Central memory CD8-positive, alpha-beta T cell (primary cell): ENCODE measurements around the gene YAP1.

Source experiments
- ATAC-seq: fragments of 150-1000 bp; cut with Tn5 transposase; replicated peaks from 2 replicates; pipeline ENCODE4 v1.10.0; 2022; ENCODE audit warnings: mild to moderate bottlenecking, moderate FRiP score, moderate number of reproducible peaks; ENCODE audit not compliant: poor library complexity, severe bottlenecking; ENCODE audit errors: extremely low read depth
- DNase-seq, 2 donors: peaks; one replicate each; pipeline ENCODE4 v3.0.0; 2021; ENCODE audit warnings: low spot score in 2 of 2
- H3K27ac Mint-ChIP-seq: one replicate; pipeline ENCODE4 v1.8.0; 2022; ENCODE audit warnings: low read depth, mild to moderate bottlenecking, moderate library complexity, mixed read lengths
- H3K27me3 Mint-ChIP-seq: one replicate; pipeline ENCODE4 v1.8.0; 2022; ENCODE audit warnings: mixed read lengths
- H3K36me3 Mint-ChIP-seq: one replicate; pipeline ENCODE4 v1.8.0; 2022; ENCODE audit warnings: mild to moderate bottlenecking, moderate library complexity, mixed read lengths; ENCODE audit not compliant: insufficient read depth
- H3K4me1 Mint-ChIP-seq: one replicate; pipeline ENCODE4 v1.8.0; 2022; ENCODE audit warnings: mixed read lengths
- H3K4me3 Mint-ChIP-seq: one replicate; pipeline ENCODE4 v1.8.0; 2022; ENCODE audit warnings: mild to moderate bottlenecking, moderate library complexity, mixed read lengths
- H3K9me3 Mint-ChIP-seq: one replicate; pipeline ENCODE4 v1.8.0; 2022; ENCODE audit warnings: mixed read lengths

Gene YAP1

DNA sequence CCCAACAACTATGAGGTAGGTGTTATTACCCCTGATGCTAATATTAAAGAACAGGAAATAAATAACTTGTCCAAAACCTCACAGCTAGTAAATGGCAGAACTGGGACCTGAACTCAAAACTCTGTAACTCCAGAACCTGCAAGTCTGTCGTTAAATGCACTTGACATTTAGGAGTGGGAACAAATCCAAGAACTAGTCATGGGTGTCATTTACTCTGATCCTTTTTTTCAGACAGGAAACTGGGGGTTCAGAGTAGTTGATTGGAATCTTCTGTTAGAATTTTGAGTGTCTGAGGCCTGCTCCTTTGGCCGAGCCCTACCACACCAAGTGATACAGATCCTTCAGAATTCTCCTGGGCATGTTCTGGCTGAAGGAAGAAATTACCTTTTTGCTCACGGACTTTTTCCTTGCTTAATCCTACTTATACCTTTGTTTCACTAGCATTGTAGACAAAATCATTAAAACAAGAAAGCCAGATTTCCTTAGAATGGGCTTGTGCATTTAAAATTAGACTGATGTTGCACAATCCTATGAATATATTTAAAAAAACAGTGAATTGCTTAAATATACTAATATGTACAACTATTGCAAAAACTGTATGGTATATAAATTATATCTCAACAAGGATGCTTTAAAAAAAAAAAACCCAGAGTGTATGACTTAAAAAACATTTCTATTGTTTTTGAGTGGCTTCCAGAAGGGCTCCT is 1.4 kb upstream of the YAP1 start:
- Mint-ChIP-seq H3K4me3 (peak overlapping the region; percentile 89), H3K27ac (no peak overlapping the region), H3K36me3 (peaks cover 3% of the 10 kb centered on the region), H3K9me3 (no peaks in the 10 kb centered on the region), H3K27me3 (peaks cover 40% of the 10 kb centered on the region), H3K4me1 (peaks cover 11% of the 10 kb centered on the region)
- no peak for ATAC-seq
- no peak for DNase-seq

DNA sequence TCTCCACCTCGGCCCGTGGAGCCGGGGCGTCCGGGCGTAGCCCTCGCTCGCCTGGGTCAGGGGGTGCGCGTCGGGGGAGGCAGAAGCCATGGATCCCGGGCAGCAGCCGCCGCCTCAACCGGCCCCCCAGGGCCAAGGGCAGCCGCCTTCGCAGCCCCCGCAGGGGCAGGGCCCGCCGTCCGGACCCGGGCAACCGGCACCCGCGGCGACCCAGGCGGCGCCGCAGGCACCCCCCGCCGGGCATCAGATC is 439 bp downstream of the YAP1 start:
- H3K27ac Mint-ChIP-seq, result peak overlapping the region; percentile 83
- peaks cover 57% of the 10 kb centered on the region for H3K27me3 Mint-ChIP-seq
- no peaks in the 10 kb centered on the region for H3K9me3 Mint-ChIP-seq
- peak overlapping the region; percentile 89 for H3K4me3 Mint-ChIP-seq
- DNase-seq (no peak), ATAC-seq (no peak)
- H3K4me1 Mint-ChIP-seq, result peaks cover 11% of the 10 kb centered on the region
- H3K36me3 Mint-ChIP-seq, result peaks cover 3% of the 10 kb centered on the region

DNA sequence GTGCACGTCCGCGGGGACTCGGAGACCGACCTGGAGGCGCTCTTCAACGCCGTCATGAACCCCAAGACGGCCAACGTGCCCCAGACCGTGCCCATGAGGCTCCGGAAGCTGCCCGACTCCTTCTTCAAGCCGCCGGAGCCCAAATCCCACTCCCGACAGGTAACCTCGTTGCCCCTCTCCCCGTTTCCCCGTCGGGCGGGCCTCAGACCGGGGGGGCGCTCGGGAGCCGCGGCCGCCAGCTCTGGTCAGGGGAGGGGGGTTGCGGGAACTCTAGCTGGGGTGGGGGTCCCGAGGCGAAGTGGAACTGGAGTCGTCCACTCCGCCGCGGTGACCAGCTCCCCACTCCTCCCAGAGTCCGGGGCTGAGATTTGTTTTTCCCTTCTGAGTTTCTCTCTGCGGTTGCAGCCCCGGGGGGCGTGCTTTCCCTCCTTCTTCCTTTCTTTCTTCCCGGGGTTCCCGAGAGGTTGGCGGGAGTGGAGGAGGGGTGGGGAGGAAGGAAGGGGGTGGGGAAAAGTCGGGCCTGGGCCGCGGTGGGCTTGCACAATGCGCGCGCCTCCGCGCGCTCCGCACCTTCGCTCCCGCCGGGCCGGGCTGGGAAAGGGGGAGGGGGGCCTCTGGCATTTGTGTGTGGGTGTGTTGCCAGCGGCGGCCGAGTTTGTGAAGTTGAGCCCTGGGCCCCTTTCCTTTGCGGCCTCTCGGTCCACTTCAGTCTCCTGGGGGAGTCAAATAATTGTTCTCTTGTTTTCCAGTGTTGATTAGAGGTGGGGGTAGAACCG is 952 bp downstream of the YAP1 start:
- Mint-ChIP-seq H3K27me3 (peaks cover 62% of the 10 kb centered on the region), H3K4me1 (peaks cover 11% of the 10 kb centered on the region), H3K9me3 (no peaks in the 10 kb centered on the region), H3K4me3 (peak overlapping the region; percentile 89), H3K27ac (no peak overlapping the region), H3K36me3 (peaks cover 3% of the 10 kb centered on the region)
- ATAC-seq (no peak), DNase-seq (no peak)

DNA sequence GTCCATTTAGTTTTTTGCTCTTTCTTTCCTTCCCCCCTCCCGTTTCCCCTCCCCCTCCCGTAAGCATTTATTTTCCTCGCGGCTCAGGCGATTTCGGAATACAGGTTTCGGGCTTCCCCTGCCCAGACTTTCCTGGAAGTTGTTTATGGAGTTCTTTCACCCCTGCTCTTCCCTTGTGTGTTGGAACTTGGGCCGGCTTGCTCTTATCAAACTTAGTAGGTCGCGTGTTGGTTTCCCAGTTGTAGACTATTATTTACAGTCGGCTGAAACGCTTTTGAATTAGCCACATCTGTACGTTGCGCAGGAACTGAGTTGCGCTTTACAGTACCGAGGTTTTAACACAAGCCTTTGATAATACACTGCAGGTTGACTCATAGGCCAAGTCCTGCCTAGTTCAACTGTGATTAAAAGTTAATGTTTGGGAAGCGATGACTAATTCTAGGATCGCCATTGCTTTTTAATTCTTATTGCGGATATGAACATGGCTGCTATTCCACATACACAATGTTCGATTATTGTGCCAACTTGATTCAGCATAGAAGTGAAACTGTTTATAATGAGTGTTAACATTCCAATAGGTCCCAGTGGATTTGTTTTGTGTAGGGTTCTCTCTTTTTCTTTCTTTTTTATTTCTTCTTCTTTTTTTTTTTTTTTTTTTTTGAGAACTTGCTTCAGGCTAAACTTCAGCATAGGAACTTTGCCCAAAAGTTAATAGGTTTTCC is 1.7 kb downstream of the YAP1 start:
- ATAC-seq (peak; percentile 51), DNase-seq (no peak)
- H3K27me3 Mint-ChIP-seq, result peaks cover 68% of the 10 kb centered on the region
- H3K36me3 Mint-ChIP-seq, result peaks cover 3% of the 10 kb centered on the region
- no peak overlapping the region for H3K27ac Mint-ChIP-seq
- no peaks in the 10 kb centered on the region for H3K9me3 Mint-ChIP-seq
- peaks cover 11% of the 10 kb centered on the region for H3K4me1 Mint-ChIP-seq
- H3K4me3 Mint-ChIP-seq, result peak overlapping the region; percentile 89

DNA sequence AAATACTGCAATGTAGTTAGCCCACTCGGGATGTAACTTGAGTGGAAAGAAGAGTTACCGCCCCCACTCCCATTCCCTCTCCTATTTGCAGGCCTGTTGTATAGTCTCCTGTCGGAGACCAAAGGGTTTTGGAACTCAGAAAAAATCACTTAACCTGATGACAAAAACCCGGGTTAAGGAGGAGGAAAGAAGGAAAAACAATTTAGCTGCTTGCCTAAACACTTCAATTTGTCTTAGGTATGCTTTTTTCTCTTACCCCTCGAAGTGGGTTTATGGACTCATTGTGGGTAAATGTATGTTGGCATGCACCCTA is 2.2 kb downstream of the YAP1 start:
- peaks cover 3% of the 10 kb centered on the region for H3K36me3 Mint-ChIP-seq
- H3K9me3 Mint-ChIP-seq, result no peaks in the 10 kb centered on the region
- H3K4me3 Mint-ChIP-seq, result no peak overlapping the region
- ATAC-seq (no peak), DNase-seq (no peak)
- no peak overlapping the region for H3K27ac Mint-ChIP-seq
- peaks cover 65% of the 10 kb centered on the region for H3K27me3 Mint-ChIP-seq
- peaks cover 11% of the 10 kb centered on the region for H3K4me1 Mint-ChIP-seq

DNA sequence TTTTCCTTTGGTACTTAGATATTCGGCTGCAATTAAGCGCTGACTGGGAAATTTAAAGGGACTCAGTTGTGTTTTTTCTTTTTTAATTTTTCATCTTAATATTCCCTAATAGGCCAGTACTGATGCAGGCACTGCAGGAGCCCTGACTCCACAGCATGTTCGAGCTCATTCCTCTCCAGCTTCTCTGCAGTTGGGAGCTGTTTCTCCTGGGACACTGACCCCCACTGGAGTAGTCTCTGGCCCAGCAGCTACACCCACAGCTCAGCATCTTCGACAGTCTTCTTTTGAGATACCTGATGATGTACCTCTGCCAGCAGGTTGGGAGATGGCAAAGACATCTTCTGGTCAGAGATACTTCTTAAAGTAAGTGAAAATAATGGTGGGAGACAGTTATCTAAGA is 3.8 kb downstream of the YAP1 start:
- peaks cover 3% of the 10 kb centered on the region for H3K36me3 Mint-ChIP-seq
- ATAC-seq (no peak), DNase-seq (no peak)
- peaks cover 68% of the 10 kb centered on the region for H3K27me3 Mint-ChIP-seq
- peaks cover 11% of the 10 kb centered on the region for H3K4me1 Mint-ChIP-seq
- no peaks in the 10 kb centered on the region for H3K9me3 Mint-ChIP-seq
- H3K4me3 Mint-ChIP-seq, result no peak overlapping the region
- H3K27ac Mint-ChIP-seq, result no peak overlapping the region

DNA sequence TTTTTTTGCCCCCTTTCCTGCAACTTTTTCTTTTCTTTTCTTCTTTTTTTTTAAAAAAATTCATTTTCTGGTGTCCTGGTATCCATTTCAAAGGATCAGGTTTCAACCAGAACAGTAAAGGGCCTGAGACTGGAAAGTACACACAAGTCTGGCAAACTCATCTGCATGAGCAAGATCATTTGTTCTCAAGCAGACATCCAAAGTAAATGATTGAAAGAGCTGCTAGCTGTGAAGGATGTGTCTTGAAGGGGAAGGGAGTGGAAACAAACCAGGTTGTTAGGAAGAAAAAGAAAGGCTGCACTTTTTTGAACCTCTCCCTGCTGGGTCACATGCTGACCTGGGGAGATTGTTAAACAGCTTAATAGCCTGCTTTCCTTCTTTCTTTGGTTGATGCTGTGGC is 5.3 kb downstream of the YAP1 start:
- Mint-ChIP-seq H3K27me3 (peaks cover 65% of the 10 kb centered on the region), H3K36me3 (no peaks in the 10 kb centered on the region), H3K4me3 (no peak overlapping the region), H3K4me1 (peaks cover 6% of the 10 kb centered on the region), H3K27ac (no peak overlapping the region), H3K9me3 (no peaks in the 10 kb centered on the region)
- ATAC-seq (no peak), DNase-seq (no peak)

DNA sequence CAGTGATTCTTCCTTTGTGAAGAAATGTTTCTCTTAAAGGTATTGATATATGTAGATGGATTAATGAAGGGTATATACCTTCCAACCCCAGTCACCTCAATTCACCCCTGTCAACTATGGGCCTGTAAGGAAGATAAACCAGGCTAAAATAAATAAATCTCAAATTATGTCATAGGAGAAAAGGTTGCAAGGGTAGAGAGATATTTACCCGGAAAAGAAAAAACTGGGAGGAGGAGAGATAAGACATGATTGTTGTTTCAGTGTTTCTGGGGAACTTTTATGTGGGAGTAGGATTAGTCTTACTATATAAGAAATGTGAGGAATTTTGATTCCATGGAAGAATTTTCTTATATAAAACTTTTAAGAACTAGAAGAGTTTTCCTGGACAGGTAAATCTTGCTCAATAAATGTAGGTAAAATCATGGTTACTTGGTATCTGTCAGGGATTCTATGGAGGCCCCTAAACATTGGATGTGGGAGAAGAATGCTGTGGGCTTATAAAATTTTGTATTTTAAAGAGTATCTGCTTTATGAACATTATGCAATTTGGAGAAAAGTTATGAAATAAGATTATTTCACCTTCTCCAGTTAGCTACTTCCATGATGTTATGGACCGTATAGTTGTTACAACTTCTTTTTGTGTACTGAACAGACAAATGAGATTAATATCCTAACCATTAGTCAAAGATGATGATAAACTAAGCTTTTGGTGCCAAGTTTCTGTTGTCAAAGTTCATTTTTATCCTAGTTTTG is 6.4 kb downstream of the YAP1 start:
- Mint-ChIP-seq H3K36me3 (no peaks in the 10 kb centered on the region), H3K4me1 (peaks cover 5% of the 10 kb centered on the region), H3K4me3 (no peak overlapping the region), H3K27me3 (peaks cover 66% of the 10 kb centered on the region), H3K27ac (no peak overlapping the region), H3K9me3 (no peaks in the 10 kb centered on the region)
- ATAC-seq, result no peak
- no peak for DNase-seq

DNA sequence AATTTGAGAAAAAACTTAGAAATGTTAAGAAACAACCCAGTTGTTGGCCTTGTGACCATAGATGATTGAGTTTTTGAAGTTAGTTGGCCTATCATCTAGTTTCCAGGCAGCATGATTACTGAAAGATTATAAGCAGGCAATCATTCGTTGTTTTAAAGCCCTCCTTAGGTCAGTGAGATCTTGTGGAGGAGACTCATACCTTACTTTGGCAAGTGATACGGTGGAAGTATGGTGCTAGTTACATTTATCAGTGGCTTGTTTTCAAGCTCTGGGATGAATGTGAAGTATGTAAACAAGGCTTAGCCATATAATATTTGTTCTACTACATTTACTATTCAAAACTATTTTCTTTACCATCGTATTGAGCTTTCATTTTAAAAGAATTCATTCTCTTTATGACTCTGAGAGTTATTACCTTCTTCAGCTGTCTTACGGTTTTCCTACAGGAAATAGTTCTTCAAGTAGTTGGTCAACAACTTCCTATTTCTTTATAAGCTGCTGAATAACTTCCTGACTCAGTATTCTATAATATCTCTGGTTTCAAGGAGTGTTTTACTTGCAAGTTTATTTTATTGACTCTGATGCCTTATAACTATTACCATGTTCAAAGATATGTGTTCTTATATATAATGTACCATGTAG is 7.3 kb downstream of the YAP1 start:
- Mint-ChIP-seq H3K4me3 (no peak overlapping the region), H3K4me1 (no peaks in the 10 kb centered on the region), H3K9me3 (no peaks in the 10 kb centered on the region), H3K27ac (no peak overlapping the region), H3K27me3 (peaks cover 67% of the 10 kb centered on the region), H3K36me3 (no peaks in the 10 kb centered on the region)
- no peak for DNase-seq
- no peak for ATAC-seq

DNA sequence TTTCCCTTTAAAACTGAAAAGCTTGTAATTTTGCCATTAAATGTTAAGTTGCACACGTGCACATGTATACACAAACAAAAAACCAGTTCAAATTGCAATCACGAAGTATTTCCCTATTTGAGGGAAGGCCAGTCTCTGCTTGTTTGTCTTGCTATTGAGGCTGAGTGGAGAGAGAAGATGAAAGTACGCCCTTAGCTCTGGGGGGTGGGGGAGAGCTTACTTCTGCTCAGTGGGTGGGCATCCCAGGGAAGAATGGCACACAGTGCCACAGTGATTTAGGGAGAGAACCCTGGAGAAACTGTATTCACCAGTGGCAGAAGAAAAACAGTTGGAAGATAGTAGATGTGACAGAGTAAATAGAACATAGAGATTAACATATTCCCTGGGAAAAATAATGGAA is 8.7 kb downstream of the YAP1 start:
- Mint-ChIP-seq H3K9me3 (no peaks in the 10 kb centered on the region), H3K4me1 (no peaks in the 10 kb centered on the region), H3K27me3 (peaks cover 75% of the 10 kb centered on the region)

DNA sequence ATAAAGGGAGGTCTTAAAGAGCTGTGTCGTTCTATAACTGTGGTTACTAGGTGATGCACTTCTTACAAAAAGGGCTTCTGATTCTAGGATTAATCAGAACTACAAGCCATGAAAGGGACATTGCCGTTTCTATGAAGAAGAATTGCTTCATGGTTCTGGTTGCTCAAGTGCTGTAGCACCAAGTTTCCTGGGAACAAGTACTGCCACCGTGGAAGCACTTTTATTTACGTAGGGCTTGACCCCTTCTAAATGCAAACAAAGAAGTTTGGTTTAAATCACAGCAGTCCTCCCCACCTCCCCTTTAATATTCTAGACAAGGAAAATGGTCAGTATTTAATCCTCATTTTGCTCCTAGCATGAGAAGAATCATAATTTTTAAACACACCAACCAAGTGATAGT is 9.8 kb downstream of the YAP1 start:
- no peaks in the 10 kb centered on the region for H3K9me3 Mint-ChIP-seq
- H3K27ac Mint-ChIP-seq, result no peak overlapping the region
- DNase-seq, result no peak
- H3K27me3 Mint-ChIP-seq, result peaks cover 72% of the 10 kb centered on the region
- no peaks in the 10 kb centered on the region for H3K36me3 Mint-ChIP-seq
- H3K4me3 Mint-ChIP-seq, result no peak overlapping the region
- no peaks in the 10 kb centered on the region for H3K4me1 Mint-ChIP-seq
- no peak for ATAC-seq

More for the DNA sequence above, 8.7 kb downstream of the YAP1 start:
- H3K36me3 Mint-ChIP-seq, result no peaks in the 10 kb centered on the region
- no peak for DNase-seq
- H3K27ac Mint-ChIP-seq, result no peak overlapping the region
- no peak for ATAC-seq
- H3K4me3 Mint-ChIP-seq, result no peak overlapping the region

DNA sequence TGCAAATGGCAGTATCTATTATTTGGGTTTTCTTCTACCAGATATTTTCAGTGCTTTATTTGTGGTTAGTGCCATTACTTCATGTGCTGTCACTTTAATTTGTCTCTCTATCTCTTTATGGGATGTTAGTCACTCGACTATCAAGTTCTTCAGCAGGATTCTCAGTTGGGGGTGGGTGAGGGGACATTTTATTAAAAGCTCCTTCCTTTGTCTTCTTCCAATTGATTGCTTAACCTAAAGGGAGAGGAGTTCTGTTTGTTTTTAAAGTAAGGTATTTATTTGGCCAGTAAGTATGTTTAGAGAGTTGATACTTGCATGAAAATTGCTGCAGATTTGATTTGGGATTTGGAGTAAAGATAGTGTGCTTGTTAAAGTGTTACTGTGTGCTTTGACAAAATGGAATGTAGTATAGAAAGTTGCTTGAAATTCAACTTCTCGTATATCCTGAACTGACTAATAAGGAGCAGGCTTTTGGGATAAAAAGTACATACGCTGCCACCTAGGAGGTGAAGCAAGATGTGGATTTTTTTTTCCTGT is 10.3 kb downstream of the YAP1 start:
- H3K9me3 Mint-ChIP-seq, result no peaks in the 10 kb centered on the region
- peaks cover 67% of the 10 kb centered on the region for H3K27me3 Mint-ChIP-seq

More for the DNA sequence above, 10.3 kb downstream of the YAP1 start:
- no peak overlapping the region for H3K4me3 Mint-ChIP-seq
- no peaks in the 10 kb centered on the region for H3K36me3 Mint-ChIP-seq
- H3K4me1 Mint-ChIP-seq, result no peaks in the 10 kb centered on the region
- no peak overlapping the region for H3K27ac Mint-ChIP-seq
- DNase-seq, result no peak
- no peak for ATAC-seq
